Mesendoderm (in vitro differentiated cells): Measurements from ENCODE around the gene AKTIP.

Experiments used
- DNase-seq: peaks from one replicate; pipeline ENCODE4 v3.0.0; 2013
- H2AK5ac ChIP-seq: 2 replicates; pipeline ENCODE4 v1.6.1; 2013; ENCODE audit warnings: low read length, inconsistent platforms
- H2BK120ac ChIP-seq: 2 replicates; pipeline ENCODE4 v1.6.1; 2013; ENCODE audit warnings: low read depth, mild to moderate bottlenecking, low read length, moderate library complexity, mixed read lengths
- H2BK15ac ChIP-seq: replicated peaks from 2 replicates; pipeline ENCODE4 v1.6.1; 2013; ENCODE audit warnings: low read depth, mild to moderate bottlenecking, moderate library complexity
- H2BK5ac ChIP-seq: 2 replicates; pipeline ENCODE4 v1.6.1; 2013; ENCODE audit warnings: low read length, inconsistent platforms
- H3K18ac ChIP-seq: 2 replicates; pipeline ENCODE4 v1.6.1; 2013; ENCODE audit warnings: mild to moderate bottlenecking, low read length, mixed read lengths
- H3K23ac ChIP-seq: one replicate; pipeline ENCODE4 v1.6.1; 2013; ENCODE audit warnings: low read length
- H3K27ac ChIP-seq: 2 replicates; pipeline ENCODE4 v1.5.1; 2013; ENCODE audit warnings: low read depth, mild to moderate bottlenecking, inconsistent platforms, low read length, moderate library complexity
- H3K27me3 ChIP-seq: 2 replicates; pipeline ENCODE4 v1.6.1; 2013; ENCODE audit warnings: low read length, control low read depth, mild to moderate bottlenecking, inconsistent platforms; ENCODE audit not compliant: insufficient read depth, poor library complexity
- H3K36me3 ChIP-seq: 2 replicates; pipeline ENCODE4 v1.6.1; 2013; ENCODE audit warnings: low read length, inconsistent platforms; ENCODE audit not compliant: control insufficient read depth, insufficient read depth
- H3K4ac ChIP-seq: one replicate; pipeline ENCODE4 v1.6.1; 2013; ENCODE audit warnings: low read depth, mild to moderate bottlenecking, low read length, moderate library complexity
- H3K4me1 ChIP-seq: 2 replicates; pipeline ENCODE4 v1.6.1; 2013; ENCODE audit warnings: low read depth, low read length, inconsistent platforms; ENCODE audit not compliant: control insufficient read depth
- H3K4me2 ChIP-seq: 2 replicates; pipeline ENCODE4 v1.6.1; 2013; ENCODE audit warnings: low read length
- H3K4me3 ChIP-seq: 2 replicates; pipeline ENCODE4 v1.5.1; 2013; ENCODE audit warnings: mild to moderate bottlenecking, low read length
- H3K56ac ChIP-seq: one replicate; pipeline ENCODE4 v1.6.1; 2013; ENCODE audit warnings: low read length
- H3K79me1 ChIP-seq: 2 replicates; pipeline ENCODE4 v1.6.1; 2013; ENCODE audit warnings: low read length, inconsistent platforms
- H3K79me2 ChIP-seq: 2 replicates; pipeline ENCODE4 v1.6.1; 2013; ENCODE audit warnings: mild to moderate bottlenecking, low read length; ENCODE audit not compliant: control insufficient read depth, insufficient read depth
- H3K9ac ChIP-seq: 2 replicates; pipeline ENCODE4 v1.6.1; 2013; ENCODE audit warnings: low read length, inconsistent platforms
- H4K5ac ChIP-seq: one replicate; pipeline ENCODE4 v1.6.1; 2013; ENCODE audit warnings: low read length
- H4K8ac ChIP-seq: one replicate; pipeline ENCODE4 v1.6.1; 2013; ENCODE audit warnings: low read depth, mild to moderate bottlenecking, control low read depth, low read length, moderate library complexity
- WGBS: extraction: QIAGEN DNeasy Blood & Tissue Kit; methylation state at CpG from one replicate; pipeline ENCODE4 v1.1.7; 2013; ENCODE audit warnings: low lambda C conversion rate, missing lambda C conversion rate; ENCODE audit not compliant: insufficient coverage; ENCODE audit errors: extremely low coverage; 5-methylcytosine and 5-hydroxymethylcytosine counted together

The AKTIP gene

GRCh38 chr16:53486230-53486629 lies 16.8 kb downstream of the AKTIP start:
- H3K4ac ChIP-seq: no peak overlapping the region
- H3K56ac ChIP-seq: no peak overlapping the region
- no peak overlapping the region for H4K8ac ChIP-seq
- H4K5ac ChIP-seq: no peak overlapping the region
- H3K27ac ChIP-seq: no peak overlapping the region
- H2BK120ac ChIP-seq: no peak overlapping the region
- H3K4me1 ChIP-seq: no peaks in the 10 kb centered on the region
- no peaks in the 10 kb centered on the region for H3K79me2 ChIP-seq
- H3K9ac ChIP-seq: no peak overlapping the region
- H3K23ac ChIP-seq: no peak overlapping the region
- H3K79me1 ChIP-seq: no peaks in the 10 kb centered on the region
- DNase-seq: no peak
- no peak overlapping the region for H3K18ac ChIP-seq
- H3K4me3 ChIP-seq: no peak overlapping the region
- H3K36me3 ChIP-seq: peaks cover 2% of the 10 kb centered on the region
- H2BK15ac ChIP-seq: no peak overlapping the region
- no peak overlapping the region for H3K4me2 ChIP-seq
- H3K27me3 ChIP-seq: no peaks in the 10 kb centered on the region
- no peak overlapping the region for H2BK5ac ChIP-seq
- no peak overlapping the region for H2AK5ac ChIP-seq

- H3K9ac ChIP-seq: no peak overlapping the region
- no CpG with 5 or more reads among the region's 2 CpGs for WGBS
- no peak overlapping the region for H2BK5ac ChIP-seq
- H3K4ac ChIP-seq: no peak overlapping the region
- H3K79me1 ChIP-seq: no peaks in the 10 kb centered on the region
- H3K4me3 ChIP-seq: no peak overlapping the region
- H3K4me2 ChIP-seq: no peak overlapping the region
- no peaks in the 10 kb centered on the region for H3K4me1 ChIP-seq
- H3K79me2 ChIP-seq: no peaks in the 10 kb centered on the region
- no peak overlapping the region for H2BK120ac ChIP-seq
- H3K27me3 ChIP-seq: no peaks in the 10 kb centered on the region
- no peak overlapping the region for H3K56ac ChIP-seq
- H3K36me3 ChIP-seq: peaks cover 2% of the 10 kb centered on the region
- H4K8ac ChIP-seq: no peak overlapping the region
- no peak overlapping the region for H4K5ac ChIP-seq
- no peak overlapping the region for H3K23ac ChIP-seq
- no peak for DNase-seq
- no peak overlapping the region for H3K27ac ChIP-seq
- no peak overlapping the region for H3K18ac ChIP-seq
- no peak overlapping the region for H2AK5ac ChIP-seq
- no peak overlapping the region for H2BK15ac ChIP-seq
Measured at GRCh38 chr16:53484542-53484941, 18.5 kb downstream of the AKTIP start.

GRCh38 chr16:53482123-53482522 lies 20.9 kb downstream of the AKTIP start:
- H3K27me3 ChIP-seq: no peaks in the 10 kb centered on the region
- H2BK120ac ChIP-seq: no peak overlapping the region
- no peak overlapping the region for H3K18ac ChIP-seq
- no peak overlapping the region for H2AK5ac ChIP-seq
- no peaks in the 10 kb centered on the region for H3K4me1 ChIP-seq
- WGBS: no CpG with 5 or more reads among the region's 2 CpGs
- no peaks in the 10 kb centered on the region for H3K79me2 ChIP-seq
- no peak overlapping the region for H2BK5ac ChIP-seq
- no peak overlapping the region for H3K23ac ChIP-seq
- H3K4me3 ChIP-seq: no peak overlapping the region
- no peak overlapping the region for H3K9ac ChIP-seq
- DNase-seq: no peak
- H3K4ac ChIP-seq: no peak overlapping the region
- H3K27ac ChIP-seq: no peak overlapping the region
- H4K8ac ChIP-seq: no peak overlapping the region
- peaks cover 2% of the 10 kb centered on the region for H3K36me3 ChIP-seq
- no peak overlapping the region for H2BK15ac ChIP-seq
- no peak overlapping the region for H3K56ac ChIP-seq
- H4K5ac ChIP-seq: no peak overlapping the region
- no peaks in the 10 kb centered on the region for H3K79me1 ChIP-seq
- no peak overlapping the region for H3K4me2 ChIP-seq

GRCh38 chr16:53480394-53480793 lies 22.6 kb downstream of the AKTIP start:
- Histone ChIP-seq H3K4me2 (no peak overlapping the region), H4K5ac (no peak overlapping the region), H3K79me2 (no peaks in the 10 kb centered on the region), H3K27ac (no peak overlapping the region), H3K4me1 (no peaks in the 10 kb centered on the region), H2AK5ac (no peak overlapping the region), H2BK5ac (no peak overlapping the region), H4K8ac (no peak overlapping the region), H3K36me3 (no peaks in the 10 kb centered on the region), H3K27me3 (no peaks in the 10 kb centered on the region), H3K4me3 (no peak overlapping the region), H3K9ac (no peak overlapping the region), H3K18ac (no peak overlapping the region), H3K23ac (no peak overlapping the region), H2BK120ac (no peak overlapping the region), H3K56ac (no peak overlapping the region), H3K4ac (no peak overlapping the region), H2BK15ac (no peak overlapping the region), H3K79me1 (no peaks in the 10 kb centered on the region)
- no peak for DNase-seq
- WGBS: no CpG with 5 or more reads among the region's 1 CpG

- H3K56ac ChIP-seq: no peak overlapping the region
- no peak overlapping the region for H3K4ac ChIP-seq
- H2AK5ac ChIP-seq: no peak overlapping the region
- H3K4me2 ChIP-seq: no peak overlapping the region
- H2BK15ac ChIP-seq: no peak overlapping the region
- no peaks in the 10 kb centered on the region for H3K4me1 ChIP-seq
- WGBS: no CpG with 5 or more reads among the region's 5 CpGs
- no peak overlapping the region for H3K4me3 ChIP-seq
- DNase-seq: no peak
- no peak overlapping the region for H4K8ac ChIP-seq
- H4K5ac ChIP-seq: no peak overlapping the region
- H3K18ac ChIP-seq: no peak overlapping the region
- no peak overlapping the region for H2BK120ac ChIP-seq
- H3K23ac ChIP-seq: no peak overlapping the region
- H3K79me1 ChIP-seq: no peaks in the 10 kb centered on the region
- no peaks in the 10 kb centered on the region for H3K79me2 ChIP-seq
- no peak overlapping the region for H3K27ac ChIP-seq
- H3K27me3 ChIP-seq: no peaks in the 10 kb centered on the region
- no peak overlapping the region for H2BK5ac ChIP-seq
- no peaks in the 10 kb centered on the region for H3K36me3 ChIP-seq
- H3K9ac ChIP-seq: no peak overlapping the region
Measured at GRCh38 chr16:53478965-53479364, 24.0 kb downstream of the AKTIP start.

- H2AK5ac ChIP-seq: no peak overlapping the region
- no peak overlapping the region for H4K5ac ChIP-seq
- H3K79me1 ChIP-seq: no peaks in the 10 kb centered on the region
- no peak overlapping the region for H3K4ac ChIP-seq
- no peak overlapping the region for H3K4me3 ChIP-seq
- H3K27ac ChIP-seq: no peak overlapping the region
- H3K27me3 ChIP-seq: no peaks in the 10 kb centered on the region
- no peaks in the 10 kb centered on the region for H3K36me3 ChIP-seq
- H3K79me2 ChIP-seq: no peaks in the 10 kb centered on the region
- H2BK15ac ChIP-seq: no peak overlapping the region
- no peak overlapping the region for H2BK5ac ChIP-seq
- no peak overlapping the region for H4K8ac ChIP-seq
- no peak overlapping the region for H3K23ac ChIP-seq
- H3K18ac ChIP-seq: no peak overlapping the region
- H3K9ac ChIP-seq: no peak overlapping the region
- DNase-seq: no peak
- WGBS: no CpG with 5 or more reads among the region's 2 CpGs
- H2BK120ac ChIP-seq: no peak overlapping the region
- no peak overlapping the region for H3K4me2 ChIP-seq
- H3K56ac ChIP-seq: no peak overlapping the region
- no peaks in the 10 kb centered on the region for H3K4me1 ChIP-seq
Measured at GRCh38 chr16:53476867-53477266, 26.1 kb downstream of the AKTIP start.
